Ecto neural progenitor cell (in vitro differentiated cells): ENCODE data around the gene WNT9A.
A peak's percentile ranks its signal among the peaks of the same experiment; 100 is the strongest.
"Not testable (repeated sequence)": the region's sequence is repeated elsewhere in the genome, so short reads cannot be mapped to it uniquely, and the experiment has no call there.

ENCODE experiments used
- DNase-seq: peaks from one replicate; pipeline ENCODE4 v3.0.0-alpha.2; 2018; ENCODE audit warnings: low spot score

The WNT9A gene

GRCh38 chr1:227886993-227887696, 60.6 kb downstream of the WNT9A start:
- DNase-seq: peak; percentile 84

DNA sequence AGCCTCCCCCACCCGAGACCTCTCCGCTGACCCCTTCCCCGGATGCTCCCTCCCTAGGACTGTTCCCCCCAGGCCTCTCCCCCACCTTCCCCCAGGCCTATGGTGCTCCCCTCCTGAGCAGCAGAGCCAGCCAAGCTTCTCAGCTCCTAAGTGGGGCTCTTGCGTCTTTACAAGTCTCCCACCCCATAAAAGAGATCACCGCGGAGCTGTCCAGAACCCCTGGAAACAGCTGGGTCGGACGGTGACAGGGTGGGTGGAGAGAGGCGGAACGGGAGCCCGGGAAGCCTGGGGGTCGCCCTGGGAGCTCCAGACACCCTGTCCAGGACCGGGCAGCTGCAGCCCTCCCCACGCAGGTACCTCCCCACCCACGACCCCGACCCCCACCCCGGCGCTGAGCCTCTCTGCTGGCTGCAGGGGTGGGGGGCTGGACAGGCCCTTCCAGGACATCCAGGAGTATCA, 61.2 kb downstream of the WNT9A start:
- peak; percentile 65 for DNase-seq

- DNase-seq: peak; percentile 60
Observed at GRCh38 chr1:227885648-227886502, 61.9 kb downstream of the WNT9A start.

- no peak for DNase-seq
Observed at GRCh38 chr1:227885135-227885647, 62.5 kb downstream of the WNT9A start.

GRCh38 chr1:227884370-227885134, 63.2 kb downstream of the WNT9A start:
- no peak for DNase-seq

GRCh38 chr1:227883641-227884301, 64.0 kb downstream of the WNT9A start:
- no peak for DNase-seq

DNA sequence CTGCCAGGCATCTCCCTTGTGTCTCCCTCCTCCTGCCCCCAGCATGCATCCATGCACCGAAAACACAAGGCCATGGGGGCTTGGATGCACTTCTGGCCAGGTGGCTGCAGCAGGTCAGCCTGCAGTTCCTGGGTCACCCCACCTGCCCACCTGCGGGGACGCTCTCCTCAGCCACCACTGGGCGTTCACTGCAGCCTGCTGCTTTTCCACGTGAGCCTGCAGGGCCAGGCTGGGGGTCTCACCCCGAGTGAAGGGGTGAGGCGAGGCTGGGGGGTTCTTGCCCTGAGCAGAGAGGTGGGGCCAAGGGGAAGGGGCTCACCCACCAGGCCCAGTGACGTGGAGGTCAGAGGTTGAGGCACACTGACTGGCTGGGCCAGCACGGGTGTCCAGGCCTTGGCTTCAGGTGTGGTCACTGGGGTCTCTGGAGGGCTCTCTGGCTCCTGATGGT, 64.6 kb downstream of the WNT9A start:
- DNase-seq: no peak

GRCh38 chr1:227880342-227880924, 67.3 kb downstream of the WNT9A start:
- DNase-seq: no peak

GRCh38 chr1:227877810-227878209, 69.9 kb downstream of the WNT9A start:
- not testable (repeated sequence) for DNase-seq

GRCh38 chr1:227871892-227872291, 75.8 kb downstream of the WNT9A start:
- not testable (repeated sequence) for DNase-seq

GRCh38 chr1:227870366-227870765, 77.4 kb downstream of the WNT9A start:
- DNase-seq: no peak

DNA sequence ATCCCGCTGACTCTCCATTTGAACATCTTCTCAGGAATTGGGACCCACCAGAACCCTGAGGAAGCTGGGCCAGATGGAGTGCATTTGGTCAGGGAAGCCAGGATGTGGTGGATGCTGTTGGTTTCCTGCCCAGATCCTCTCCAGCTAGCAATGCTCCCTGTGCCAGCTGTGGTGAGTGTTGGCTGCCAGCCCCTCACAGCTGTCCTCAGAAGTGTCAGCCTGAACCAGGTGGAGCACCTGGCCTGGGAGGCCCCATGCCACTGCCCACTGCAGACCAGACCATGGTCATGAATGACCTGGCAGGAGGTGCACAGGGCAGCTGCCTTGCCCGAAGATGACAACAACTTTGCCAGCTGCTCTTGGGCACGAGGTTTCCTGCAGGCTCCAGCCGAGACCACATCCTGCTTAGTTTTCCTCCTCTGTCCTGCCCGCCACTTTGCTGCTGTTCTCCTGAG, 77.9 kb downstream of the WNT9A start:
- DNase-seq: no peak

GRCh38 chr1:227869279-227869842, 78.4 kb downstream of the WNT9A start:
- DNase-seq: no peak
